GM19438 (cell line): ENCODE data around the gene ARAP3.
"Not testable (repeated sequence)": the region's sequence is repeated elsewhere in the genome, so short reads cannot be mapped to it uniquely, and the experiment has no call there.

ENCODE experiments used
- ATAC-seq: cut with Tn5 transposase; IDR thresholded peaks from one replicate; pipeline ENCODE4 v1.9.1; 2021; ENCODE audit warnings: low read depth; ENCODE audit not compliant: unreplicated experiment

Gene ARAP3, protein sequence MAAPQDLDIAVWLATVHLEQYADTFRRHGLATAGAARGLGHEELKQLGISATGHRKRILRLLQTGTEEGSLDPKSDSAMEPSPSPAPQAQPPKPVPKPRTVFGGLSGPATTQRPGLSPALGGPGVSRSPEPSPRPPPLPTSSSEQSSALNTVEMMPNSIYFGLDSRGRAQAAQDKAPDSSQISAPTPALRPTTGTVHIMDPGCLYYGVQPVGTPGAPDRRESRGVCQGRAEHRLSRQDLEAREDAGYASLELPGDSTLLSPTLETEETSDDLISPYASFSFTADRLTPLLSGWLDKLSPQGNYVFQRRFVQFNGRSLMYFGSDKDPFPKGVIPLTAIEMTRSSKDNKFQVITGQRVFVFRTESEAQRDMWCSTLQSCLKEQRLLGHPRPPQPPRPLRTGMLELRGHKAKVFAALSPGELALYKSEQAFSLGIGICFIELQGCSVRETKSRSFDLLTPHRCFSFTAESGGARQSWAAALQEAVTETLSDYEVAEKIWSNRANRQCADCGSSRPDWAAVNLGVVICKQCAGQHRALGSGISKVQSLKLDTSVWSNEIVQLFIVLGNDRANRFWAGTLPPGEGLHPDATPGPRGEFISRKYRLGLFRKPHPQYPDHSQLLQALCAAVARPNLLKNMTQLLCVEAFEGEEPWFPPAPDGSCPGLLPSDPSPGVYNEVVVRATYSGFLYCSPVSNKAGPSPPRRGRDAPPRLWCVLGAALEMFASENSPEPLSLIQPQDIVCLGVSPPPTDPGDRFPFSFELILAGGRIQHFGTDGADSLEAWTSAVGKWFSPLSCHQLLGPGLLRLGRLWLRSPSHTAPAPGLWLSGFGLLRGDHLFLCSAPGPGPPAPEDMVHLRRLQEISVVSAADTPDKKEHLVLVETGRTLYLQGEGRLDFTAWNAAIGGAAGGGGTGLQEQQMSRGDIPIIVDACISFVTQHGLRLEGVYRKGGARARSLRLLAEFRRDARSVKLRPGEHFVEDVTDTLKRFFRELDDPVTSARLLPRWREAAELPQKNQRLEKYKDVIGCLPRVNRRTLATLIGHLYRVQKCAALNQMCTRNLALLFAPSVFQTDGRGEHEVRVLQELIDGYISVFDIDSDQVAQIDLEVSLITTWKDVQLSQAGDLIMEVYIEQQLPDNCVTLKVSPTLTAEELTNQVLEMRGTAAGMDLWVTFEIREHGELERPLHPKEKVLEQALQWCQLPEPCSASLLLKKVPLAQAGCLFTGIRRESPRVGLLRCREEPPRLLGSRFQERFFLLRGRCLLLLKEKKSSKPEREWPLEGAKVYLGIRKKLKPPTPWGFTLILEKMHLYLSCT (N-terminal part only)

DNA sequence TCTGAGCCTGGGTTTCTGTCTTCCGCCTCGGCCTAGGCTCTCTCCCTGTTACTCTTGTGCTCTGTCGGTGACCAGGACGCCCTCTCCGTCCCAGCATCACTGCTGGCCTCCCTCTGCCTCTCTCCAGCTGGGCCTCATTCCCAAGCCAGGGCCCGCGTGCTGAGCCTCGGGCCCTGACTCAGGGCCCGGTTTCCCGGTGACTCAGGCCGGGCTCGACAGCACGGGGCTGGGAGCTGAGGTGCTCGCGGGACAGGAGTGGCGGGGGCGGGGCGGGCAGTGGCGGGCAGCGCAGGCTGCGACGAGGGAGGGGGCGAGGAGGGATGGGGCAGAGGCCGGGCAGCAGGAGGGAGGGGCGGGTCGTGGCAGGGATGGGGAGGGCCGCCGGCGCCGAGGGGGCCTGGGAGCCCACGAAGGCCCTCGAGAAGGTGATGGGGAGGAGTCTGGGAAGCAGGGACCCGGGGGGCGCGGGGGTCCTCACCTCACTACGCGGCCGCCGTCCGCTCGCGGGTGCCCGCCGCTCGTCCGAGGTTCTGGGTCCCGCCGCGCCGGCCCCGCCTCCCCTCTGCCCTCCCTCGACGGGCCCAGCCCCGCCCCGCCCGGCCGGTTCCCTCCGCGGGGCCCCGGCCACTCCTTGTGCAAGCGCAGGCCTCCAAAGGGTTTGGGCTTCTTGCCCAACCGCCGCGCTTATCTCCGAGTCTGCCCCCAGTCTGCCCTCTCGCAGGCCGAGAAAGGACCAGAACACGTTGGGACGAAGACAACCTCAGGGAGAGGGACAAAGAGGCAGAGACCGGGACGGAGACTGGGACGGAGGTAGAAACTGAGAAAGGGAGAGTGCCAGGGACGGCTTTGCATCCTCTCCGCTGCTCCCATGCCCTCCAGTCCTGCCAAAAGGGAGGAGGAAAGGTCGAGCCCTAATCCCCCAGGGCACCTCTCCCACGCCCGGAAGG lies at the start of gene ARAP3:
TSS of gene ARAP3 (minus strand) at position 536 of the 947 bp plus-strand sequence. CDS start 1,744 bp downstream, outside the sequence.
- ATAC-seq, result no peak

DNA sequence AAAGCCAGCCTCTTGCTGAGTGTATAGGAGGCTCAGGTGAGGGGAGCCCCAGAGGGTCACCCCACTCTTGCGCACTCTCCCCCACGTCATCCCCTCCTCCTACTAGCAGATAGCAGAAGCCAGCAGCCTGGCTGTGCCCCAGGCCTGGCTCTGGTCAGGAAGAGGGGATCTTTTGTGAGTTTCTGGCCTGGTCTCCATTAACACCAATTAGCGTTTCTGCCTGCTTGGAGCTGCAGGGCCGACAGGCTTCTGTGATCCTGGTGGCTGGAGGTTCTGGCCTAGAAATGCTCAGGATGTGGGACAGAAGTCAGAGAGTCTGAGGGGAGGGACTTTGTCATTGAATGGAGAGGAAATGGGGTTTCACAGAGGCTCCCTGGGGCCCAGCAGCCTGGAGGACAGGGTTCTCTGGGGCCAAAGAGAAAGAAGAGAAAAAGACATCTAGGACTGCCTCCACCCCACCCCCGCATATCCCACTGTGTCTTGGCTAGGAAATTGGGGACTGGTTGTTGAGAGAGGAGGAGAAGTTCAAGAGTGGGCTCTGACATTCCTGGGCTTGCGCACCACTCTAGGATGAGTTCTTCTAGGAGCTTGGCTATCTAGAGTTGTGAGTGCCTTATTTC lies 47.5 kb upstream of the ARAP3 start:
- no peak for ATAC-seq

DNA sequence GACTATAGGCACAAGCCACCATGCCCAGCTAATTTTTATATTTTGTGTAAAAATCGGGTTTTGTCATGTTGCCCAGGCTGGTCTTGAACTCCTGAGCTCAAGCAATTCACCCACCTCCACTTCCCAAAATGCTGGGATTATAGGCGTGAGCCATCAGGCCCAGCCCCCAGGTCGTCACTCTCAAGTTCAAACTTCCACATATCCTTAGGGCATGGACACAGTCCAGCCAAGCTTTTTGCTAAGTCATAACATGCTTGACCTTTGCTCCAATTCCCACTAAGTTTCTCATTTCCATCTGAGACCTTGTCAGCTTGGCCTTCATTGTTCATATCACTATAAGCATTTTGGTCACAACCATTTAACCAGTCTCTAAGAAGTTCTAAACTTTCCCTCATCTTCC lies 43.9 kb upstream of the ARAP3 start:
- no peak for ATAC-seq

DNA sequence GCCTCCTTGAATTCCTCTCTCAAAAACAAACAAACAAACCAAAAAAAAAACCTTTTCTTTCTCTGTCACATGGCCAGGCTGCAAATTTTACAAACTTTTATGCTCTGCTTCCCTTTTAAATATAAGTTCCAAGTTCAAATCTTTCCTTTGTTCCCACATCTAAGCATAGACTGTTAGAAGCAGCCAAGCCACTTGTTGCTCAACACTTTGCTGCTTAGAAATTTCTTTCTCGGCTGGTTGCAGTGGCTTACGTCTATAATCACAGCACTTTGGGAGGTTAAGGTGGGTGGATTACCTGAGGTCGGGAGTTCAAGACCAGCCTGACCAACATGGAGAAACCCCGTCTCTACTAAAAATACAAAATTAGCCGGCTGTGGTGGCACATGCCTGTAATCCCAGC lies 43.1 kb upstream of the ARAP3 start:
- not testable (repeated sequence) for ATAC-seq

DNA sequence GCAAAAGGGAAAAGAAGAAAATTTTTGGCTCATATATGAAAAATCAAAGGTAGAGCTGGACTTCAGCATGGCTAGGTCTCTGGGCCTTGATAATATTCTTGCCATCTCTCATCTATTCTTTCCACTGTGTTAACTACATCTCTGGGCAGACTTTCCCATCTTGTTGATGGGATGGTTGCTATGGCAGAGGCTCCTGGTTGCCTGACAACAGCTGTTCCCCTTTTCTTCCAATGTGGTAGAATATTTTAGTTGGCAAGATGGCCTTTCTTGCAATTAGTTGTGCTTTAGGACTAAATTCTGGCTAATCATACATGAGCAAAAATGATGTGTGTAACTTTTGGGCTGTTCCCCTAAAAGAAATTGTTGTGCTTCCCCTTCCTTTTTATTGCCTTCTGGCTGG lies 40.2 kb upstream of the ARAP3 start:
- ATAC-seq, result no peak

DNA sequence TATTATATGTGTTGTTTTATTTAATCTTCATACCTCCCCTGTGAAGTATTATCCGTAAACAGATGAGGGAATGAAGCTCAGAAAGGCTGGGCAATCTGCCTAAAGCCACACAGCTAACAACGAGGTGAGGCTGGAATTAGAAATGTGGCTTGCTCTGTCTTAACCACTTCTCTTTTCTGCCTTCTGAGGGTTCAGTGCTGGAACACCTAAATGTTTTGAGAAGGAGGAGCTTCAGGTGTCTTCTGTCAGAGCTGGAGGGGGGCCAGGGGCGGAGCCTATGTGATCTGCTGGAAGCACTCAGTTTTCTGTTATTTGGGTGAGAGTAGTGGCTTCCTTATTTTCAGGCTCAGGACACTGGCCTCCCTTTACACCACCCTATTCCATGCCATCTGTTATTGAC lies 35.0 kb upstream of the ARAP3 start:
- ATAC-seq, result no peak

DNA sequence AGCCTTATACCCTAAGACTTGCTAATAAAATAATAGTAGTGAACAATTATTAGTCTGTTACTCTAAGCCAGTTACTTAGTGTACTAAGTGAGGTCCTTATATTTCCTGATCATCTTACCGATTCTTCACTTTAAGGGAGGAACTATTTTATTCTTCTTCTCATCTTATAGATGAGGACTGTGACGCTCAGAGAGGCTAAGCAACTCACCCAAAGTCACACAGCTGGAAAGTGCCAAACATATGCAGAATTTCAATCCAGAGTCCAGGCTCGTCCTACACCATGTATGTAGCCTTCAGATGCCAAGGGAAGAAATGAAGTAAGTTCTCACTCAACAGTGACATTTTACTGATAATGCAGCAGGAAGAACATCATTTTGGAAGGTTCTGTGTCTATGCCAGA lies 34.4 kb upstream of the ARAP3 start:
- no peak for ATAC-seq

DNA sequence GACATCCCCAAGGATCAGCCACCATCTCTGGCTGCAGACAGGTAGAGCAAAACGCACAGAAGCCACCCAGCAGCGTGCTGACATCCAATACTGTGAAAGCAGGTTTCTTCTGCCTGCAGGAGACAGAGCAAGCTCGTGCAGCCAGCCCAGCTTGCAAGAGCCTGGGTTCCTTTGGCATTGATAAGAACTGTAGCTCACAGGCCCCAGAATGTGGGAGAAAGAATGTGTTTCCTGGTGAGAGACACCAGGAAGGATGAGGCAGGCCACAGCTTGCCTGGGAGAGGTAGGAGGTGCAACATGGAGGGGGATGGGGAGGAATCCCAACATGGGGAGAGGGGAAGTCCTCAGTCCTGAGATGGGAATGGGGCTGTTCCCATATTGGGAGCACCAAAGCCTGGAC lies 34.0 kb upstream of the ARAP3 start:
- no peak for ATAC-seq

DNA sequence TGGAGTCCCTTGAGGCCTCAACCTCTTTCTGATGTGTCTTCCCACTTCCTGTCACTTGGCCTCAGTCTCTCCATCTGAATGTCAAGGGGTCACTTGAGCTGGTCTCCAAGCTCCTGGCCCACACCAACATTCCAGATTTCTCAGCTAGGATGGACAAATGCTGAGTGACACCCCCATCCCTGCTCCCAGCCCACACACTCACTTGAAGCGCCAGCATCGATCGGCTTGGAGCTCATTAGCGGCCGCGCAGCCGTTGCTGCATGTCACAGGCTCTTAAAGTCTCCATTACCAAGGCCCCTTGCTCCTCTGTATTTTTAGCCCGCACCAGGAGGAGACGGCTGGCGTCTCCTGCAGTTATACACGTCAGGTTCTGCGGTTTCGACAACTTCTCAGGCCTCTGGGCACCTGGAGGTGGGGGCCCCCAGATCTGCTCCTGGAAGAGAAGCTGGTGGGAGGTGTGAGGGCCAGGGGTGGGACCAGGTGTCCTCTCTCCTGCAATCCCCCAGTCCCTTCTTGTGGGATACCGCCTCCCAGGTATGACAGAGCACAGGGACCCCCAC lies 33.4 kb upstream of the ARAP3 start:
- no peak for ATAC-seq

DNA sequence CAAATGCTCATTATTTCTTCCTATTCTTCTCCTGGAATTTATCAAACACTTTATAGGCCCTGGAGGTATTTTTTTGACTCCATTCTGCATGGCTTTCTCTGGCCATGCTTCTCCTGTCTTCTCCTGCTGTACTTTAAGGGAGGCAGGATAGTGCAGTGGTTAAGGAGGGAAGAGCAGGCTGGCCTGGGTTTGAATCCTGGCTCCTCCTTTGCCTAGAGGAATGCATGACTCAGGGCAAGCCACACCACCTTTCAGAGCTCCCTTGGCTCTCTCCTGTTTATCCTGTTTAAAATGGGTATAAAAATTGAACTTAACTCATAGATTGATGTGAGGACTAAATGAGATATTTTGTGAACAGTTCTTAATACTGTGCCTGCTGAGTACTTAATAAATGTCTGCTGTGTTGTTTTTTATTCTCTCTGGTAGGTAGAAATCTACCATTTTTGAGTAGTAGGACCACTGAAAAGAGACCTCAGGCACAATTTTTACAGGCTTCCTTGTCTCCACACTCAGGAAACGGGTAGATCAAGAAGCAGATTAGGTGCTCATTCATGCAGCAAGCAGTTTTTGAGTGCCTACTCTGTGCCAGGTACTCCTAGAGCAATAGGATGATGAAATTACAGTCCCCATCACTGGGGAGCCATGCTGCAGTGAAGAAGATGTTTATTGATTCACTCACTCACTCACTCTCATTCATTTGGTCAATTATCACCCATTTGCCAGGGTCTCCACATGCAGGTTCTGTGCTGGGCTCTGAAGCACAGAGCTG lies 32.7 kb upstream of the ARAP3 start:
- ATAC-seq, result no peak

DNA sequence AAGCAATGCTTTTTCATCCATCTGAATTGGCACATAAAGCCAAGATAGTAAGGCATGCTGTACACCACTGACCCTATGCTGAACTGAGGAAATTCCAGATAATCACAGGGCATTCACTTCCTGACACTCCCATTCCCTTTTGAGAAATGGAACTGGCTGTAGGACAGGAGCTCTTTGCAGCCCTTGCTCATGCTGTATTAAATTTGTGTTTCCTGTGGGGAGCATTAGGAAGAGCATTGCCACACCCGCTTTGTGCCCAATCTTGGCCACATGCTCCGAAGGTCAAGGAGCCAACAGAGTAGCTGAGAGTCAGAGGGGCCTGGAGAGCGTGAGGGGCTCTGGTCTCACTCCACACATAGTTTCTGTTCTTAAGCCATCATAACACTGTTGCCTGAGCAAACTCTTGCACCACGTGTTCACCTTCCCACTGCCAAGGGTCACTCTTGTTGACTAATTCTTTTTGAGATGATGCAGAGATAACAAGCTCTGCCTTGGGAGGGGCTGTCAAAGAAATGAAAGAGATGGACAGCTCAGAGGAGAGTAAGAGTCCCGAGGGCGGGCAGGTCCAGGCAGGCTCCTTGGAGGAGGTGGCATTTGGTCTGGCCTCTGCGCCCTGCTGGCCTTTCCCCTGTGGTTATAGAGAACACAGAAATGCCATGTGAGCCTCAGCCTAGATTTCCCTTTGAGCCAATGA lies 31.7 kb upstream of the ARAP3 start:
- no peak for ATAC-seq

DNA sequence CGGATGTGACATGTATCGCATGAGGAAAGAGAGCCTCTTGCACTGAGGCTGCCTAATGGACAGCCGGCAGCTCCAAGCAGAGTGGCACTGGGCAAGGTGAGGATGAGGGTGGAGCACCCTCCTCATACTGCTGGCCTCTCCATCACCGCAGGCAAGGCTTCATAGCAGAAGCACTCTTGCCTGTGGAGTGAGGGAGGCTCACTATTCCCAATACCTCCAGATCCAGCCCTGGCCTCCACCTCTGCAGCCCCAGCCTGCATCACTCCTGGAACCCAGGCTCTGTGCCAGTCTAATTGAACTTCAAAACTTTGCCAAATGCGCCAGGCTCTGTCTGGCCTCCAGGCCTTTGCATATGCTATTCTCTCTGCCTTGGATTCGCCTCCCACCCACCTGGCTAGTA lies 29.7 kb upstream of the ARAP3 start:
- ATAC-seq, result no peak

DNA sequence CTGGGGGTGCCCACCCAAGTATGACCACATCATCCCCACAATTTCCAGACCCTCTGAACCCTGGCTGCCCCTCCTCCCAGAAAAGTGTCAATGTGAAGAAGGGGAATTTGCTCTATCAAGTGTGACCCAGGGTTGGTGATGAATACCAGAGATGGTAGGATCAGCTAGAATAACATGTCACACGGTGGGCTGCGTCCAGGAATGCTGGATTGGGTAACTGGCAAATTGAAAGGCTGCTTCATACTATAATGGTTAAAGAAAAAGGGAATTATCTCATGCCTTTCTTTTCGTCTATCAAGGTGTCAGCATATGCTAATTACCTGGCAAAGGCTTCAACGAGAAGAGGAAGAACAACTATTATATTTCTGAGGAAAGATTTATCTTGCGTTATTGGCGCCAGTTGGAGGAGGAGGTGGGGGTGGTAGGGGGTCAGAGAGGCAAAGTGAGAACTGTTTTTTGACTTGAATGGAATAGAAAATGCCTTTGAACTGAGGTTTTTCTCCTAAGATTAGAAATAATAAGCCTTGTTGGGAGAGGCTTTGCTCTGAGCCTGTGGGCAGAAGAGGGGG lies 27.8 kb upstream of the ARAP3 start:
- ATAC-seq, result no peak

DNA sequence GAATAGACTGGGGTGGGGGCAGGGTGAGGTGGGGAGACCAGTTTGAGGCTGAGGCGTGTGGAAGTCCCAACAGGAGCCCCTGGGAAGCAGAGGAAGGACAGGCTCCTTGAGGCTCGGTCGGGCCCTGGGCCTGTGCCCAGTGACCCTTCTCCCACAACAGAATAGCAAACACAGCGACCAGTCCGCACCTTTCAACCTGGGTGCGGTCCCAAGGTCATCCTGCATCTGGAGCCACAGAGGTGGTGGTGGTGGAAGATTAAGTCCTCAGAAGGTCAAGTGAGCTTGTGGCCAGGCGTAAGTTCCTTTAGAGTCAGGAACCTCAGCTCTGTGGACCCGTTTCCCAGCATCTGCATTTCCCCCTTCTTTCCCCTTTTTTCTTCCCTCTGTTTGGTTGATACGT lies 26.0 kb upstream of the ARAP3 start:
- no peak for ATAC-seq

DNA sequence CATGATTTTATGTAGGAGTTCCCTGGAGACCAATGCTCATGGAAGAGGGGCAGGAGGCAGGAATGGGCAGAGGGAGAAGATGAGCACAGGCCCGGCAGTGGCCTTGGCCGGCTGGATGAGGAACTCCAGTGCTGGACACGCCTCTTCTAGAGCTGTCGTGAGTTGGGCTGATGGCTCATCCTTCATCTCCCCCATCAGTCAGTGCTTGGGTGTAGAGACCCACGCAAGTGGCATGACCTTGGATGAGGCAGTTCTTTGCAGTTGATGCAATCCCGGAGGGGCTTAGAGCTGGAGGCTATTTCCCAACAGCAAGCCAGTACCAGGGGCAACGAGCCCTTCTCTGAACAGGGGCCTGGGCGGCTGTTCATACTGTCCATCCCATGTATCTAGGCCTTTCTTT lies 25.5 kb upstream of the ARAP3 start:
- ATAC-seq, result no peak

DNA sequence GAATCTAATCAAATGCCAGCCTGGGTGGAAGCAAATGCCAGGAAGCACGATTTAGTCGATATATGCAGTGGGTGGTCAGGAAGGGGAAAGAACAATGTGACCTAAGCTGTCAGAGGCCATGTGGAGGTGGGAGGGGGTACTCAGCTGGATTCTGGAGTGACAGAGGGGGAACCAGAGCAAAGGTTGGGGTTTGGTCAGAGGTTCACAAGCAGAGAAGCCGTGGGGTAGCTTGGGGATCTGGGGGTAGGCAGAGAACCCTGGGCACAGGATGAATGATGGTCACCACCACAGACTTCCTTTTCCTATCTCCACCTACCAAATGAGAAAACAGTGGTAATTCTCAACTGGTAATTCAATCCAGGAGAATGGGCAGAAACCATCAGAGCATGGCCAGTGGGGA lies 24.1 kb upstream of the ARAP3 start:
- ATAC-seq, result no peak

DNA sequence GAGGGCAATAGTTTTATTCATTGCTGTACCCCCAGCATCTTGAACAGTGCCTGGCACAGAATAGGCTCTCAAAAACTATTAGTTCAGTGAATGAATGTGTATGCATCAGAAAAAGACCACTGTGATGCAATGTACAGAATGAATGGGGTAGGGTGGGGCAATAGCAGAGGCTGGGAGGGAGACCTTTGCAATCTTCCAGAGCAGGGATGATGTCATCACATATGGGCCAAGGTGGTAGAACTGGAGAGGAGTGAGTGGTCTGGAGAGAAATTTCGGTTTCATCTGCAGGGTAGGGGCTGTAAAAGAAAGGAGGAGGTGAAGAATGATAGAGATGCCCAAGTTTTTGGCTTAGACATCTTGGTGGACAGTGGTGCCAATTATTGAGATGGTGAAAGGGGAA lies 23.4 kb upstream of the ARAP3 start:
- no peak for ATAC-seq
